A673 (cell line): ENCODE measurements around the gene ZNF358. TPM values are rescaled to one million over a fixed set of nuclear protein-coding genes. Genes with fewer than 3 reads are reported as not detected.

Experiments used
- BruUV-seq: library from RNA; stranded (reverse); fragments of 400-500 nt; replicated peaks from 2 replicates; lab custom pipeline; 2021; lab: Mats Ljungman, UMichigan
- CTCF ChIA-PET: fragments of 300-600 bp; sonication (Branson Sonifier 250); formaldehyde crosslinking; loops from one replicate; lab custom pipeline; 2022; ENCODE audit warnings: antibody characterized with exemption; lab: Charles Lee
- POLR2A ChIA-PET: fragments of 300-600 bp; sonication (Branson Sonifier 250); formaldehyde crosslinking; loops from one replicate; lab custom pipeline; 2022; ENCODE audit warnings: antibody characterized with exemption; ENCODE audit not compliant: low non-redundant PET; lab: Charles Lee
- DNase-seq: peaks from one replicate; pipeline ENCODE4 v3.0.0-alpha.2; 2015; ENCODE audit warnings: low spot score
- H3K27ac ChIP-seq: fragments of 200-600 bp; sonication (generic); 2 replicates; pipeline ENCODE4 v1.5.1; 2016; ENCODE audit warnings: mixed run types, low read depth, mild to moderate bottlenecking, mixed read lengths, antibody characterized with exemption, low read length; ENCODE audit not compliant: poor library complexity, severe bottlenecking
- H3K27me3 ChIP-seq: fragments of 200-600 bp; sonication (generic); replicated peaks from 2 replicates; pipeline ENCODE4 v1.6.1; 2017; ENCODE audit warnings: mixed run types, low read depth, mild to moderate bottlenecking, mixed read lengths, antibody characterized with exemption, low read length; ENCODE audit not compliant: insufficient read depth, poor library complexity
- H3K36me3 ChIP-seq: fragments of 200-600 bp; sonication (generic); 2 replicates; pipeline ENCODE4 v1.6.1; 2016; ENCODE audit warnings: mixed run types, mild to moderate bottlenecking, mixed read lengths, antibody characterized with exemption, low read length; ENCODE audit not compliant: insufficient read depth, poor library complexity, severe bottlenecking
- H3K4me1 ChIP-seq: fragments of 200-600 bp; sonication (generic); 2 replicates; pipeline ENCODE4 v1.6.1; 2017; ENCODE audit warnings: mixed run types, mild to moderate bottlenecking, mixed read lengths, antibody characterized with exemption, low read length; ENCODE audit not compliant: insufficient read depth, poor library complexity, severe bottlenecking
- H3K4me3 ChIP-seq: fragments of 200-600 bp; sonication (generic); 2 replicates; pipeline ENCODE4 v1.5.1; 2016; ENCODE audit warnings: low read depth, mixed run types, mild to moderate bottlenecking, mixed read lengths, low read length; ENCODE audit not compliant: poor library complexity, severe bottlenecking
- H3K9me3 ChIP-seq: fragments of 200-600 bp; sonication (generic); 2 replicates; pipeline ENCODE4 v1.6.1; 2016; ENCODE audit warnings: mixed run types, low read depth, mild to moderate bottlenecking, mixed read lengths, antibody characterized with exemption, low read length; ENCODE audit not compliant: poor library complexity, severe bottlenecking
- EZH2 ChIP-seq: fragments of 200-600 bp; sonication (generic); IDR thresholded peaks from 2 replicates; pipeline ENCODE4 v1.6.1; 2017; ENCODE audit warnings: borderline replicate concordance, low read depth, mild to moderate bottlenecking, mixed read lengths, antibody characterized with exemption, low read length; ENCODE audit not compliant: poor library complexity, severe bottlenecking
- intact Hi-C: fragments of 100-400 bp; cut with micrococcal nuclease; formaldehyde crosslinking; loops from one replicate; pipeline ENCODE4 v1.10.0; 2022; ENCODE audit not compliant: unreplicated experiment
- total RNA-seq: library from RNA; stranded (reverse); gene quantifications from 2 replicates; pipeline ENCODE4 v1.2.3, GENCODE V29; 2021
- TF ChIP-seq, protein P1 (sequence below): fragments of 300-800, 200-600 bp; sonication (generic); conservative IDR thresholded peaks from 2 replicates; pipeline ENCODE4 v1.5.1; 2017; ENCODE audit warnings: low read depth, mild to moderate bottlenecking, antibody characterized with exemption, low read length, moderate library complexity, mixed read lengths

The ZNF358 gene
- total RNA-seq, 1 experiment from 2014 or later = 44.1 TPM

DNA sequence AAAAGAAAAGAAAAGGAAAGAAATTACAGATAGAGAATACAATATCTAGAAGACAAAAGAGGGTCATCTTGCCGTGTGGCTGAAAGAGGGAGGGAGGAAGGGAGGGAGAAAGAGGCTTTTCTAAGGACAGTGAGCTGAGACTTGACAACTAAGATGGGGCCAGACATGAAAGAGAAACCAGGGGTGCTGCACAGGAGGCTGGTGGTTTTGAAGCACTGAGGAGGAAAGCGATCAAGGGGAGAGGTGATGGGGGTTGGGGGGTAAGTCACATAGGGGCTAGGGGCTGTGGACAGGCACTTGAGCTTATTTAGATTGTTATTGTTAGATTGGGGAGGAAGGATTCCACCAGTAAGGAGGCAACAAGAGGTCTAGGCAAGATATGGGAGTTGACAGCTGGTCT, 36.9 kb downstream of the ZNF358 start:
- no TSS peak for BruUV-seq
- DNase-seq = no peak
- no peaks in the 10 kb centered on the region for H3K4me1 ChIP-seq
- H3K9me3 ChIP-seq = no peaks in the 10 kb centered on the region
- H3K36me3 ChIP-seq = peaks cover 7% of the 10 kb centered on the region
- H3K27ac ChIP-seq = no peak overlapping the region
- no peak for TF ChIP-seq EZH2
- TF ChIP-seq, protein P1, sequence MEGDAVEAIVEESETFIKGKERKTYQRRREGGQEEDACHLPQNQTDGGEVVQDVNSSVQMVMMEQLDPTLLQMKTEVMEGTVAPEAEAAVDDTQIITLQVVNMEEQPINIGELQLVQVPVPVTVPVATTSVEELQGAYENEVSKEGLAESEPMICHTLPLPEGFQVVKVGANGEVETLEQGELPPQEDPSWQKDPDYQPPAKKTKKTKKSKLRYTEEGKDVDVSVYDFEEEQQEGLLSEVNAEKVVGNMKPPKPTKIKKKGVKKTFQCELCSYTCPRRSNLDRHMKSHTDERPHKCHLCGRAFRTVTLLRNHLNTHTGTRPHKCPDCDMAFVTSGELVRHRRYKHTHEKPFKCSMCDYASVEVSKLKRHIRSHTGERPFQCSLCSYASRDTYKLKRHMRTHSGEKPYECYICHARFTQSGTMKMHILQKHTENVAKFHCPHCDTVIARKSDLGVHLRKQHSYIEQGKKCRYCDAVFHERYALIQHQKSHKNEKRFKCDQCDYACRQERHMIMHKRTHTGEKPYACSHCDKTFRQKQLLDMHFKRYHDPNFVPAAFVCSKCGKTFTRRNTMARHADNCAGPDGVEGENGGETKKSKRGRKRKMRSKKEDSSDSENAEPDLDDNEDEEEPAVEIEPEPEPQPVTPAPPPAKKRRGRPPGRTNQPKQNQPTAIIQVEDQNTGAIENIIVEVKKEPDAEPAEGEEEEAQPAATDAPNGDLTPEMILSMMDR = no peak
- intact Hi-C loops = no loop called here
- no peak overlapping the region for H3K4me3 ChIP-seq
- no peaks in the 10 kb centered on the region for H3K27me3 ChIP-seq
- POLR2A ChIA-PET = interaction anchor here (0.7 kb wide), 1 partner anchor 351 kb away, joined by 12 read pairs; no protein-coding TSS in a partner anchor
- CTCF ChIA-PET = no interaction called here

DNA sequence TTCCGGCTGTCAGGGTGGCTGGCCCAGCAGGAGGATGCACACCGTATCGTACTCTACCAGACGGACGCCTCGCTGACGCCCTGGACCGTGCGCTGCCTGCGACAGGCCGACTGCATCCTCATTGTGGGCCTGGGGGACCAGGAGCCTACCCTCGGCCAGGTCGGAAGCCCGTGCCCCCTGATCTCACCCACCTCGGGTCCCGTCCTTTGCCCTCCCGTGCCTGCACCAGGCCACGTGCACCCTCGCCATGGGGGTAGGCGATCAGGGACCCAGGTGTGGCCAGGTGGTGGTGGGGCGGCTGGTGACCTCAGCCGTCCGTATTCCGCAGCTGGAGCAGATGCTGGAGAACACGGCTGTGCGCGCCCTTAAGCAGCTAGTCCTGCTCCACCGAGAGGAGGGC, 38.7 kb downstream of the ZNF358 start:
- ChIA-PET POLR2A (no interaction called here), CTCF (no interaction called here)
- BruUV-seq = no TSS peak
- TF ChIP-seq, protein P1 = no peak
- no peak for TF ChIP-seq EZH2
- Histone ChIP-seq H3K4me1 (no peaks in the 10 kb centered on the region), H3K9me3 (no peaks in the 10 kb centered on the region), H3K27ac (no peak overlapping the region), H3K27me3 (no peaks in the 10 kb centered on the region), H3K4me3 (no peak overlapping the region), H3K36me3 (peaks cover 10% of the 10 kb centered on the region)
- intact Hi-C loops = no loop called here
- no peak for DNase-seq

DNA sequence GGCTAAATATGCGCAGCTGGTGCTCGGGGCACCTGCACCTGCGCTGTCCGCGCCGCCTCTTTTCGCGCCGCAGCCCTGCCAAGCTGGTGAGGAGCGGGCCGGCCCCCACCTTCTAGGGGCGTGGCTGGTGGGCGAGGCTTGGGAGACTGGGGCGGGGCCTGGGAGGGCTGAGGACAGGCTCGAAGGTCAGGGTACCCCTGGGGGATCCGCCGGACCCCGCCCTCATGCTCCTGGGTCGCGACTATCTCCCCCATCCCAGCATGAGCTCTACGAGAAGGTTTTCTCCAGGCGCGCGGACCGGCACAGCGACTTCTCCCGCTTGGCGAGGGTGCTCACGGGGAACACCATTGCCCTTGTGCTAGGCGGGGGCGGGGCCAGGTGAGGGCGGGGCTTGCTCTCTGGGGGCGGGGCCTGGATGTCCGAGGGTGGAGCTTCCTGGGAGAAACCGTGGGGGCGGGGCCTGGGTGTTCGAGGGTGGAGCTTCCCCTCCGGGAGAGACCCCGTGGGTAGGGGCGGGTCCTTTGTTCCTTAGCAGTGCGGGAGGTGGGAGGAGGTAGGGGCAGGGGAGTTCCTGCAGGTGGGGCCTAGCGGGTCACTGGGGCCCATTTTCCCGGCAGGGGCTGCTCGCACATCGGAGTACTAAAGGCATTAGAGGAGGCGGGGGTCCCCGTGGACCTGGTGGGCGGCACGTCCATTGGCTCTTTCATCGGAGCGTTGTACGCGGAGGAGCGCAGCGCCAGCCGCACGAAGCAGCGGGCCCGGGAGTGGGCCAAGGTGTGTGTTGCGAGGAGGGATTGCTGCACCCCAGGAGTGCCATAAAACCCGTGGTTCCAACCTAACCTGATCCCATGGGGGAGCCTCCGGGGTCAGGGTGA, 39.3 kb downstream of the ZNF358 start:
- intact Hi-C loops = no loop called here
- Histone ChIP-seq H3K4me1 (no peaks in the 10 kb centered on the region), H3K27me3 (no peaks in the 10 kb centered on the region), H3K9me3 (no peaks in the 10 kb centered on the region), H3K4me3 (no peak overlapping the region), H3K36me3 (peaks cover 10% of the 10 kb centered on the region), H3K27ac (no peak overlapping the region)
- no TSS peak for BruUV-seq
- peak; percentile 41 for DNase-seq
- ChIA-PET CTCF (interaction anchor here (0.8 kb wide), 1 partner anchor 13 kb away, joined by 3 read pairs; no protein-coding TSS in a partner anchor), POLR2A (no interaction called here)
- TF ChIP-seq EZH2 = no peak
- TF ChIP-seq, protein P1 = no peak
